ENCODE data around the gene PC.

PC gene

DNA sequence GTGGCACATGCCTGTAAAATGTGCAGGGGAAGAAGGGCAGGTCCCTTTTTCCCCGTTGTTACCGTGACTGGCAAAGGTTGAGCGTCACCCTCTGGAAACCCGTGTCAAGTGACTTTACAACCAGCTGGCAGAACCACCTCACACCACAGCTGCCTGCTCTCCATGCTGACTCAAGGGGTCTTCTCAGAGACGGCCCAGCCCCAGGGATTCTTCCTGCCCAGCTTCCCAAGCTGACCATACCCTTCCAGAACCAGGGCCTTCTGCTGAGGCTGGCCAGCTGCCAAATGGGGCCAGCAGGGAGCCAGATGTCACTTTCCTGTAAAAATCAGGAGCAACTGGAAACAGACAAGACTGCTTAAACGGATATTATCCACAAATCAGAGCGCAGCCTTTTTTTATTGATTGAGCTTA, 6.3 kb downstream of the PC start:
- no peak for DNase-seq (ENCODE audit: low spot score)

GRCh38 chr11:66951135-66951534, 7.0 kb downstream of the PC start:
- DNase-seq (ENCODE audit: low spot score) = no peak

- no peak for DNase-seq (ENCODE audit: low spot score)
Observed at GRCh38 chr11:66950112-66950535, 8.1 kb downstream of the PC start.

- no peak for DNase-seq (ENCODE audit: low spot score)
Observed at GRCh38 chr11:66938582-66939135, 19.5 kb downstream of the PC start.

GRCh38 chr11:66937193-66937733, 20.9 kb downstream of the PC start:
- no peak for DNase-seq (ENCODE audit: low spot score)

DNA sequence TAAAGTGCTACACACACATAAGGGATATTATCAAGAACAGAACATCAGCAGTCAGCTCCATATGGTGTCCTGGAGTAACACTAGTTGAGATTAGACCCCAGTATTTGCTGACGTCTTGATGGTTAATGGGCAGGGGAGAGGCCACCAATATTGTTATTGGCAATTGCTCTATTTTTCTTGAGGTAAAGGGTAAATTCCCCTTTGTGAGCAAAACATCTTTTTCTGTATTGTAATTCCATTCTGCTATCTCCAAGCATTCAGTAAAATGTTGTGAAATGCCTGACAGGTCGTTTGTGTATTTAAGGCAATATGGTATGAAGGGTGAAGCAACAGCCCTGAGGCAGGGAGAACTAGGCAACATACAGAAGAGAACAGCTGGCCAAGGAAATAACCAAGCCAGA, 21.9 kb downstream of the PC start:
- DNase-seq (ENCODE audit: low spot score) = no peak

- no peak for DNase-seq (ENCODE audit: low spot score)
Observed at GRCh38 chr11:66934950-66935779, 23.0 kb downstream of the PC start.

DNA sequence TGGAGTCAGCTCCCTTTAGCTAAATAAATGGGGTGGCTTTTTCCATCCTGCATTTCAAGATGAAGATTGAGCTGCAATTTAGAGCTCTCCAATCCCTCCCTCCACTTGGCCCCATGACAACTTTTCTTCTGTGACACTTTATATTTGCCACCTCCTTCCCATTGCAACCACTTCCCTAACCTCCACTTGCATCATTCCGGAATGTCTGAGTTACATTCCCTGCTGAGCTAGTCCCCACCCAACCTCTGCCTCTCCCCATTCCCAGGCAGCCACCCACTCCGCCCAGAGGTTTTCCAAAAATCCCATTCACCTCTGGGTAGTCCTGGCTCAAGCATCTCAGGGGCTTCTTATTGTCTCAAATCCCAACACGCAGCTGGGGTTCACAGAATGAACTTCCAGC, 24.7 kb downstream of the PC start:
- DNase-seq (ENCODE audit: low spot score) = no peak

GRCh38 chr11:66932543-66932942, 25.6 kb downstream of the PC start:
- DNase-seq (ENCODE audit: low spot score) = no peak

- DNase-seq (ENCODE audit: low spot score) = no peak
Observed at GRCh38 chr11:66929753-66930152, 28.4 kb downstream of the PC start.

- DNase-seq (ENCODE audit: low spot score) = no peak
Observed at GRCh38 chr11:66924272-66924671, 33.9 kb downstream of the PC start.

GRCh38 chr11:66922551-66922950, 35.6 kb downstream of the PC start:
- no peak for DNase-seq (ENCODE audit: low spot score)

DNA sequence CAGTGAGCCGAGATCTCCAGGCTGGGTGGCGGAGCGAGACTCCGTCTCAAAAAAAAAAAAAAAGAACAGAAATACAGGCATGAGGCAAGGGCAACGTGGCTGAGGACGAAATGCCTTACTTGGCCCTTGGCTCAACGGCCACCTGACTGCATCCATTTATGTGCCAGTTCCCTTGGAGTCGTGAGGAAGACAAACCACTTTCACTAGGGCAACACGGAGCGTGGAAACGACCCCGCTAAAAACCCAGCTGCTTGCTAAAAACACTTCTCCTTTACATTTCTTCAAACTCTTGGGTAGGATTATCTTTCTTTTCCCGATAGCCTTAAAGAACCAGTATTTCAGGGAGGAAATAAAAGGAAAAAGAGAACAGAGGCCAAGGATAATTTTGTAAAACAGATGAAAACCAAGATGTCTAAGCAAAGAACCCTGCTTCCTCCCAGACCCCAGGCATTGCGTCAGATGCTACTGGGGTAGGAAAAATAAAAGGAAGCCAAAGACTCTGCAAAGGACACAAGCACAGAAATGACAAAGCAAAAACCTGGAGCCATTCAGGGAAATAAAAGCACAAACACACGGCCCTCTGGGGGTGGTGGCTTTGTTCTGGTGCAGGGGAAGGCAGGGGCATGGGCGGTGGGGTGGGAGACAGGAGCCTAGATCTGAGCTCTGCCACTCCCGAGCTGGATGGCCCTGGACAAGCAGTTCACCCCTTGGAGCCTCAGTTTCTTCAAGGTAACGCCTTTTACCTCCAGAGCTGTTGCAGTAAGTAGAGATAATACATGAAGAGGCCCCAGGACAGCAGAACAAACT, 37.0 kb downstream of the PC start:
- no peak for DNase-seq (ENCODE audit: low spot score)

- no peak for DNase-seq (ENCODE audit: low spot score)
Observed at GRCh38 chr11:66919923-66920322, 38.3 kb downstream of the PC start.

DNA sequence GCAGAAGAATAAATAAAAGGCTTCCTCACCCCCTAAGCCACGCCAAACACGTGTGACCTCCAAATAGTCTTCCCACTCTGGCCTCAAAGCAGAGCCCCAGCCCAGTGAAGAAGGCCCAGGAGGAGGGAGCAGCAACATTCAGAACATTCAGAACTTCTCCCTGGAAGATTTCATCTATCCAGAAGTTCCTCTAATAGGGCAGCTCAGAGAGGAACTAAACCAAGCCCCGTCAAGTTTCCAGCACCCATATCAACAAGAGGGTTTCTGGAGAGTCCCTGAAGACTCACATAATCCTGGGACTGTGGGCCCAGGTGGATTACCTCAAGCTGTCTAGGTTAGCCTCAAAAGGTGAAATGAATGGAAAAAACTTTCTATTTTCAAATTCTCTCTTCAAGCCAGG, 39.4 kb downstream of the PC start:
- no peak for DNase-seq (ENCODE audit: low spot score)

GRCh38 chr11:66915866-66916265, 42.3 kb downstream of the PC start:
- no peak for DNase-seq (ENCODE audit: low spot score)

GRCh38 chr11:66915046-66915832, 42.9 kb downstream of the PC start:
- DNase-seq (ENCODE audit: low spot score) = no peak

- no peak for DNase-seq (ENCODE audit: low spot score)
Observed at GRCh38 chr11:66914505-66914904, 43.7 kb downstream of the PC start.

DNA sequence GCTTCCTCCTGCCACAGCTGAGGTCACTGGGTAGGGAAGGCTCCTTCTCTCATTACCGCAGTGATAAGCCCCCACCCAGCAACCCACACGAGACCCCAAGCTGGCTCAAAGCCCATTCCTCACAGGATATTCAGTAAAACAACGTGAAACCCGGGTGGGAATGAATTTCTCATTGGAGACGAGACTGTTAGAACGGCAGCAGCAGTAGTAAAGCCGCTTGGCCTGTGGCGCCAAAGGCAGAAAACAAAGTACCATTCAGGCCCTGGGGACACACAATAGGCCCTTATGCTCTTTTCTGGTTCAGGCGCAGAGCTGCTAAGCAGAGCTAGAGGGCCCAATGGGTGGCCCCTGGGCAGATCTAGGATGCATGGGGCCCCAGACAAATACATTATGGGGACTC, 45.3 kb downstream of the PC start:
- no peak for DNase-seq (ENCODE audit: low spot score)

- no peak for DNase-seq (ENCODE audit: low spot score)
Observed at GRCh38 chr11:66912361-66912760, 45.8 kb downstream of the PC start.

- DNase-seq (ENCODE audit: low spot score) = no peak
Observed at GRCh38 chr11:66910669-66911068, 47.5 kb downstream of the PC start.

DNA sequence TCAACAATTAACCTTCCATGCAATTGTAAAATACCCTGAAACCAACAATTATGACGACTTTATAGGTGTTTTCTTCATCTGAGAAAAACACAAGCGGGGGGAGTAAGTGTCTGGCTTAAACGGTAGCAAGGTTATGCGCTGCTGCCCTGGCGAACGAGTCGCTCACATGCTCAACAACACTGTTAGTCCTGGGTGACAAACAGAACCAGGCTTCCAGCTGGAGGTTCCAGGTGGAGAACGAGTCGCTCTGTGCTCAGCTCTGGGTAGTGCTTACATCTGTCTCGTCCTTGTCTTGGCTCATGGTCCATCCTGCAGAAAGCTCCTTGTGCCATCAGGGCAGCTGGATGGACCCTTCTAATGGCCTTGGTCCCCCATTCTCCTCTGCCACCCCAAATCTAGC, 48.2 kb downstream of the PC start:
- DNase-seq (ENCODE audit: low spot score) = no peak

All from NAMALWA (cell line).